A673 (cell line): ENCODE results near the gene TAF10.

Experiments used
- EZH2 ChIP-seq: fragments of 200-600 bp; sonication (generic); IDR thresholded peaks from 2 replicates; pipeline ENCODE4 v1.6.1; 2017; ENCODE audit warnings: borderline replicate concordance, low read depth, mild to moderate bottlenecking, mixed read lengths, antibody characterized with exemption, low read length; ENCODE audit not compliant: poor library complexity, severe bottlenecking
- TF ChIP-seq, protein P1 (sequence below): fragments of 300-800, 200-600 bp; sonication (generic); conservative IDR thresholded peaks from 2 replicates; pipeline ENCODE4 v1.5.1; 2017; ENCODE audit warnings: low read depth, mild to moderate bottlenecking, antibody characterized with exemption, low read length, moderate library complexity, mixed read lengths

DNA sequence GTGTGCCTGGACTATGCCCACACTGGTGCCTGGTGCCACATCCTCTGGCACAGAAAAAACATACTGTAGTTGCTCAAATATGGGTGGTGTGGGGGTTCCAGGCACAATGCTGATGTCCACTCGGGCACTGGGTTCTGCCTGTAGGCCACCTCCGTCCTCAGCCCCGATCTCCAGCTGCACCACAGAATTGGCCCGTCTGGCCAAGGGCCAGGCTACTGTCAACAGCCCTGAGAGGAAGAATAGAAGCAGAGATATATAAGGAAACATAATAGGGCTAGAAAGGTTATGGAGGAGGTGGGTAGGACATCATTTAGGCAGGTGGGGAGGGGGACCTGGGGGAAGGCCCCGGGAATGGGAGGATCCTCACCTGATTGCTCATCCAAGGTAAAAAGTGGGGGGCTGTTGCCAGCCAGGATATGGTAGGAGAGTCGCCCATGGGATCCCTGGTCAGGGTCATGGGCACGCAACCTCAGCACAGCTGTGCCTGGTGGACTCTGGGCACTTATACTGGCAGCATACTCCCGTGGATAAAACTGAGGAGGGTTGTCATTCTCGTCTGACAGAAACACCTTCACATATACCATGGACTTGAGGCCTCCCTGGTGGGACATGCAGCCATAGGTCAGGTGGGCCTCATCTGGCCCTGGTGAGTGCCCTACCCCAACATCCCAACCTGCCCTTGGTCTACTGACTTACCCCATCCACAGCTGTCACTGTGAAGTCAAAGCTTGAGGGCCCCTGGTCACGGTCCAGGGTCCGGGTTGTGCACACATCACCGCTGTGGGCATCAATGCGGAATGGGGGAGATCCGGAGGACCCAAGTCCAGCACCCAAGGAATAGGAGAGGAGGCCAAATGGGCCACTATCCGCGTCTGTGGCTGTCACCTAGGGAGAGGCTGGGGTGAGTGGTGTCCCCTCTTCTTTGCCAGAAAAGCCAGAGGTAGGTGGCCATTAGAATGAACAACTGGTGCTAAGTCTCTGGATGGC is 21.7 kb upstream of the TAF10 start:
- TF ChIP-seq, protein P1, sequence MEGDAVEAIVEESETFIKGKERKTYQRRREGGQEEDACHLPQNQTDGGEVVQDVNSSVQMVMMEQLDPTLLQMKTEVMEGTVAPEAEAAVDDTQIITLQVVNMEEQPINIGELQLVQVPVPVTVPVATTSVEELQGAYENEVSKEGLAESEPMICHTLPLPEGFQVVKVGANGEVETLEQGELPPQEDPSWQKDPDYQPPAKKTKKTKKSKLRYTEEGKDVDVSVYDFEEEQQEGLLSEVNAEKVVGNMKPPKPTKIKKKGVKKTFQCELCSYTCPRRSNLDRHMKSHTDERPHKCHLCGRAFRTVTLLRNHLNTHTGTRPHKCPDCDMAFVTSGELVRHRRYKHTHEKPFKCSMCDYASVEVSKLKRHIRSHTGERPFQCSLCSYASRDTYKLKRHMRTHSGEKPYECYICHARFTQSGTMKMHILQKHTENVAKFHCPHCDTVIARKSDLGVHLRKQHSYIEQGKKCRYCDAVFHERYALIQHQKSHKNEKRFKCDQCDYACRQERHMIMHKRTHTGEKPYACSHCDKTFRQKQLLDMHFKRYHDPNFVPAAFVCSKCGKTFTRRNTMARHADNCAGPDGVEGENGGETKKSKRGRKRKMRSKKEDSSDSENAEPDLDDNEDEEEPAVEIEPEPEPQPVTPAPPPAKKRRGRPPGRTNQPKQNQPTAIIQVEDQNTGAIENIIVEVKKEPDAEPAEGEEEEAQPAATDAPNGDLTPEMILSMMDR = no peak
- no peak for TF ChIP-seq EZH2
